Left lobe of liver (tissue), 2 donors: ENCODE data around the gene IER2. TPM values are rescaled to one million over a fixed set of nuclear protein-coding genes. Genes with fewer than 3 reads are reported as not detected.

ENCODE experiments used
- ATAC-seq: fragments of 200-7000 bp; cut with Tn5 transposase; one replicate; pipeline ENCODE4 v1.9.1; 2020; ENCODE audit warnings: mild to moderate bottlenecking, moderate library complexity
- DNase-seq: peaks from one replicate; pipeline ENCODE4 v3.0.0-alpha.2; 2020; ENCODE audit warnings: low spot score
- total RNA-seq: library from RNA; stranded (reverse); gene quantifications from one replicate; pipeline ENCODE4 v1.2.1, GENCODE V29; 2021
- donor health status: DM: no; HTN: no; CAD: no; lungs with moderate emphysema.
- donor health status: DM: no; HTN: yes; CAD: no.

The IER2 gene, protein sequence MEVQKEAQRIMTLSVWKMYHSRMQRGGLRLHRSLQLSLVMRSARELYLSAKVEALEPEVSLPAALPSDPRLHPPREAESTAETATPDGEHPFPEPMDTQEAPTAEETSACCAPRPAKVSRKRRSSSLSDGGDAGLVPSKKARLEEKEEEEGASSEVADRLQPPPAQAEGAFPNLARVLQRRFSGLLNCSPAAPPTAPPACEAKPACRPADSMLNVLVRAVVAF
- total RNA-seq = 26.5 TPM

DNA sequence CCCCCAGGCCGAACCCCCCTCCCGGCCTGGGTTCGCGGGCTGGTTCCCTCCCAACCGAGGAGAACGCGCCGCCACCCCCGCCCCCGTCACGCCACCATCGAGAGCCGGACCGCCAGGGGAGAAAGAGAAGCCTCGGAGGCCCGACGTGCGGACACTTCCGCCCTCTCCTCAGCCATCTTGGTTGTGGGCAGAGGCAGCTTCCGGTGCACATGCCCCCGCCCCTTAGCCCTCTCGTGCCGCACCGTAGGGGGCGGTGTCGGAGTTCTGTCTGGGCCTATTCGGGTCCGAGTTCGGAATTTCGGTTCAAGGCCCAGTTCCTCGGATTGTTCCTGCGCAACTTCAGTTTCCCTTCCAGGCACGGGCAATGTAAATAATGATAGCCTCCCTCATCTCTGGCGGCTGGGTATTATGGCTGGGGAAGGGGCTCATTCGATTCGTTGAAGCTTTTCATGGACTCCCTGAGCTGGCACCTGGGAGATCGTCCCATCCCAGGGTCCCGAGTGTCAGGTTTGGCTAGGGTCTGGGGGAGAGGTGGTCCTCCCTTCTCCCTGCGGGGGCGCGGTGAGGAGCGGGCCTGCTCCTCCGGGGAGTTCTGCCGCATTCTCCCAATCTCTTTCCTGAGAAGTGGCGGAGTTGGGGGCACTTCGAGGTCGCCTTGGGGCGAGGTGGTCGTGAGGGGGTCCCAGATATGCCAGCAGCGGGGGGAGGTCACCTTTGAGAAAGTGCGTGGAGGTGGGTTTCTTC is at the start of gene IER2, which contains the start of gene STX10:
IER2 (plus strand) TSS at position 225 of the 744 bp plus-strand sequence. CDS start 2,776 bp downstream, outside the sequence.
STX10 (minus strand) TSS at position 189 of the 744 bp plus-strand sequence. CDS start 202 bp downstream, outside the sequence.
- DNase-seq = peak; percentile 97
- peak; percentile 64 for ATAC-seq

DNA sequence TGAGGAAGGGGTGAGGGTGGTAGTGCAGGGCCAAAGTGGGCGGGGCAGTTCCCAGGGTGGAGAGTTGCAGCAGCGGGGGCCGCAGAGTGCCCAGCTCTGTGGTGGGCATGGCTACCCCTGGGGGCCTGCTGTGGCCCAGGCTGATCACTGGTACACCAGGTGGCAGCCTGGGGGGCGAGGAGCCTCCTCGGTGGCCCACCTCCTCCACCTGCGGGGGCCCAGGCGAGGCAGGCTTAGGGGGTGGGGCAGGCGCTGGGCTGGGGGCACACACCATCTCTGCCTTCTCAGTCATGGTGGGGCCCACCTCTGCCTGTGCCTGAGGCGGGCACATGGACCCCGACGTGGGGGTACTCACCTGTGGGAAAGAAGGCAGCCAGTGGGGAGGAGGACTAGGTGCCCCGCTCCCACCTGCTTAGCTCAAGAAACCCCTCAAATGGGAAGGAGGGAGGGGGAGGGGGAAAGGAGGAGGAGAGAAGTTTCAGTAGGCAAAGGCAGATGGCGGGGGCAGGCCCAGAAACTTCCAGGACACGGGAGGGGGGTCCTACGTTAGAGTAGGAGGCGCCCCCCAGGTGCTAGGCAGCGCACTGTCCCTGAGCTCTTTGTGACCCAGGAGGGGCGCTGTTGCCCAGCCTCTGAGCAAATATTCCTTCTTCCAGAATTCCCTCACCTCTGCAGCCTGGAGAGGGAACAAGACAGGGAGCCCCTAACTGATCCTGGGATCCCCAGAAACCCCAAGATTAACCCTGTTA is 49.2 kb upstream of the IER2 start:
- DNase-seq = no peak
- ATAC-seq = no peak

DNA sequence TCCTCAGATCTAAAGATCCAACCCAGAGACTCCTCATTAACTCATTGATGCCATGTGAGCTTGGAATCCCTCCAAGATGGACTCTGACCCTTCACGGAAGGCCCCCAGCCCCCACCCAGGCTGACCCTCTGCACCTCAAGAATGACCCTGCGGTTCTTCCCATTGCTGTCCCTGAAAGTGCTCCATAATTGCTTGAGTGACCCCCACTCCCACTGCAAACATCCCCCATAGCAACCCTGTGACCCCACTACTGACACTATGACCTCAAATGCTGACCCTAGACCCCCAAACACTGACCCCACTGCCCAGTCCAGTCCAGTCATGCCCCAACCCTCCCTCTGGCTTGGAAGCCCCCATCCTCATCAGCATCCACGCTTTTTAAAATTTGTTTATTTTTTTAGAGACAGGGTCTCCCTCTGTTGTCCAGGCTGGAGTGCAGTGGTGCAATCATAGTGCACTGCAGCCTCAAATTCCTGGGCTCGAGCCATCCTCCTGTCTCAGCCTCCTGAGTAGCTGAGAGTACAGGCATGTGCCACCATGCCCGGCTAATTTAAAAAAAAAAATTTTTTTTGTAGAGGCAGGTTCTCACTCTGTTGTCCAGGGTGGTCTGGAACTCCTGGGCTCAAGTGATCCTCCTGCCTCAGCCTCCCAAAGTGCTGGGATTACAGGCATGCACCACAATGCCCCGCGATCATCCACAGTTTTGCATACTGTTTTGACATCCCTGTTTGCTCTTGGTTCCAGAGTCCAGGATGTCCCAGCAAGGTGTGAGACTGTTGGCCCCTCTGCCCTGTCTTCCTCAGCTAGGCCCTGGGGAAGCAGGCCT is 48.4 kb upstream of the IER2 start:
- peak; percentile 24 for ATAC-seq
- DNase-seq = no peak

DNA sequence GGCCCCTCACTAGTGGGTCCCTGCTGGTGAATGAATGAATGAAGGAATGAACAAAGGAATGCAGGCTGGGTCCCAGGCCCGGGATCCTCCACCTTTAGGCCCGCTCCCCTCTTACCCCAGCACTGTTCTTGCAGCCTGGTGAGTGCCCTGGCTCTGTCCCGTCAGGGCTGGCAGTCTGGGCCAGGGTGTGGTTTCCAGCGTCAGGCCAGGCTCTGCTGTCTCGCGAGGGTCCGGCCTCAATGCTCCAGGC is 47.9 kb upstream of the IER2 start:
- ATAC-seq (no peak), DNase-seq (no peak)

DNA sequence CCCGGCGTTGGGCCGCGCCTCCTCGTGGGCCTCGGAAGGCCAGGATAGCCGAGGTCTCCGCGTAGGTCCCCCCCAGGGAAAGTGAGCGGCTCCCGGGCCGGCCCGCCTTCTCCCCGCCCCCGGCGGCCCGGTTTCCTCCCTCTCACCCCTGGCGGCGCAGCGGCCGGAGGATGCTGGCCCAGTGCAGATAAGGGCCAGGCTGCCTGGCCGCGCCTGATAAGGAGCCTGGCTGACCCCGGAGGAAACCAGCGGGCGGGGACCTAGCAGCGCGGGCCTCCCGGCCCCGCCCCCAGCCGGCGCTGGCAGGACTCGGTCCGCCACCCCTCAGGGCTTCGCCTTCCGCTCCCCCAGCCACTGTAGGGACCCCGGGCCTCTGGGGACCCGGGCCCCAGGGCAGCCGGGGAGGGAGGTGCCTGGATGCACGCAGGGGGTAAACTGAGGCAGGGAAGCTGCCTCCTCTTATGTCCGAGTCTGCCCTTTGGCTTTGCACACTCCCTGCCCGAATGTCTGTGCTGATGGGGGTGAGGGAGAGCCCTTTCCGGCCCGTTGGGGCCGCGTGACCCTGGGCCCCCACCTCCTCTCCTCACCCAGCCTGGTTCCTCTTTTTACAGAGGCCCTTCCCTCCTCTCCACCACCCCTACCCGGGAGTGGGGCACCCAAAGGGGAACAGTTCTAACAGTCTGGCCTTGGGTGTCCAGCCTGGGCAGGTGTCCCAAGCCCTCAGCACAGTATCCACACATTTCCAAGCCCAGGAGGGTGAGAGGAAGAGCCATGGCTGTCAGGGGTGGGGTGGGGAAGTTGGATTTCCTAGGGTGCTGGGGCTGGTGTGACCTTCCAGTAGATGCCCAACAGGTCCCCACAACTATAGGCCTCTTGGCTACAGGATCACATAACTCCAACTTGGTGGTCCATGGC is 47.3 kb upstream of the IER2 start, which contains the start of gene LYL1:
LYL1 (minus strand) TSS at position 193 of the 915 bp plus-strand sequence. CDS start 1,687 bp downstream, outside the sequence.
- ATAC-seq (peak; percentile 75), DNase-seq (peak; percentile 79)

DNA sequence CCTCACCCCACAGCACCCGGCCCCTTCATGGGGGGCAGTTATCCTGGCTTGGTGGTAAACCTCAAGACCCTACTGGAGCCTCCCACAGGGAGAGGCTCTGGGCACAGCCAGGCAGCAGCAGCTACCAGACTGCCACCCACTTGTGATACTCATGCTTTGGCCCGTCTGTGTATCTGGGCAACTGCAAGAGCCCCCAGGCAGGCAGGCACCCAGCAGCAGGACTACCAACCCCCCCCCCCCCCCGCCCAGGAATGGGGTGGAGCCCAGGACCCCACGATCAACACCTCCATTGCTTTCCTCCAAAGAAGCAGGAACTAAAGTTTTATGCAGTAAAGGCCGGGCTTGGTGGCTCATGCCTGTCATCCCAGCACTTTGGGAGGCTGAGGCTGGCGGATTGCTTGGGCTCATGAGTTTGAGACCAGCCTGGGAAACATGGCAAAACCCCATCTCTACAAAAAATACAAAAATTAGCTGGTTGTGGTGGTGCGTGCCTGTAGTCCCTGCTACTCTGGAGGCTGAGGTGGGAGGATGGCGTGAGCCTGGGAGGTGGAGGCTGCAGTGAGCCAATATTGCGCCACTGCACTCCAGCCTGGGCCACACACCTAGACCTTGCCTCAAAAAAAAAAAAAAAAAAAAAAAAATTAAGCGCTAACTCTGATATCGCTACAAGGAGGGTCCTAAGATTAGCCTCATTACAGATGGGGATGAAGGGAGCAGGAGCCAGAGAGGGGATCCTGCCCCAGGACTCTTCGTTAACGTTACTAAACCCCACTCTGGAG is 46.4 kb upstream of the IER2 start:
- ATAC-seq (no peak), DNase-seq (no peak)

DNA sequence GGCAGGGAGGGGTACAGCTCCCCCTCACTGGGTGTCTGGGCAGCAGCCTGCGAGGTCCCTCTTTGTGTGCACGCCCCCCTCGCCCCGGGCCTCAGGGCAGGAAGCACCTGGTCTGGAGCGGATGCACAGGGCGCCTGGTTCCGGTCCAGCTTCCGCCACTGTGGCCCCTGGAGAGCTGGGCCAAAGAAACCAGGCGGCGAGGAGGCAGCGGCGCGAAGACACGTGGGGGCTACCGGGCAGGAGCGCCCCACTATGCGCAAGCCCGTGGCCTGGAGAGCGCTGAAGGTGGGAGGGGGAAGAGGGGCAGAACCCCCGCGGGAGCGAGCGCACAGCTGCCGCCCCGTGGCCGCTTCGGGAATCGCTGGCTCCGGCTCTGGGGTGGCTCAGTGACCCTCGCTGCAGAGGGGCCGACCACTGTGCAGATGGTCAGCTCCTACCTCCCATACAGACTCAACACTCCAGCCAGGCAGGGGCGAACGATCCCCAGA is 45.8 kb upstream of the IER2 start:
- peak; percentile 9 for ATAC-seq
- peak; percentile 64 for DNase-seq

DNA sequence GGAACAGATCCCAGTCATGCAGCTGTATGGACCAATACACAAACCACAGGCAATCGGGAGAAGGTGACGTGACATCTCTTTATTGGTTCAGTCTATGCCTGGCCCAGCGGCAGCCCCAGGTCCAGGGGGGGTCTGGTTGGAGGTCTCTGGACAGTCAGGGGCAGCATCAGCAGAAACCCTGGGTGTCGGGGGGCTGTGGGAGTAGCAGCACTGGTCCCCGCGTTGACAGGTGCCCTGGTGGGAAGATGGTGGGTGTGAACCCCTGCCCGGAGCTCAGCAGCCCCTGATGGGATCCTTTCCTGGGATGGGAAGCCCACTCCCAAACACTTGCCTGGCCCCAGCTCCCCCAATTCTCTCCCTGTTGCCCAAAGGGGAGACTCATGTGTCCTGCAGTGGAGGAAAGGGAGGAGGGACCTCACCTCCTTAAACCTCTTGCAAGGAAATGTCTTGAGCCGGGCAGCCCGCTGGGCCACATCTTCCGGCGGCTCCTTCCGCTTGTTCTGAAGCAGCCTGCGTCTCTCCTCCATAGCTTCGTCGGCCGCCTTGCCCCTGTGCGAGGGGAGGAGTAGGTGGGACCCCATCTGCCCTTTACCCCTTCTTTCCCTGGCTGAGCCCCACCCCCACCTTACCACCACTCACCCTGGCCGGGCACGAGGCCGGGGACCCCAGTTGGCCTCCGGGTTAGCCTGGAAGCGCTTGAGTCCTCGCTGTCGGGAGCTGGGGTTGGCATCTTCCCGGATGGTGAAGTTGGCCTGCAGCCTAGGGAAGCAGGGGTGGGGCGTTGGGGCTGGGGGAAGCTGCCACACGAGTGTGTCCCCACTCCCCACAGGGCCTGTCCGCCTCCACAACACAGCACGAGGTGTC is 45.1 kb upstream of the IER2 start:
- DNase-seq (no peak), ATAC-seq (no peak)

DNA sequence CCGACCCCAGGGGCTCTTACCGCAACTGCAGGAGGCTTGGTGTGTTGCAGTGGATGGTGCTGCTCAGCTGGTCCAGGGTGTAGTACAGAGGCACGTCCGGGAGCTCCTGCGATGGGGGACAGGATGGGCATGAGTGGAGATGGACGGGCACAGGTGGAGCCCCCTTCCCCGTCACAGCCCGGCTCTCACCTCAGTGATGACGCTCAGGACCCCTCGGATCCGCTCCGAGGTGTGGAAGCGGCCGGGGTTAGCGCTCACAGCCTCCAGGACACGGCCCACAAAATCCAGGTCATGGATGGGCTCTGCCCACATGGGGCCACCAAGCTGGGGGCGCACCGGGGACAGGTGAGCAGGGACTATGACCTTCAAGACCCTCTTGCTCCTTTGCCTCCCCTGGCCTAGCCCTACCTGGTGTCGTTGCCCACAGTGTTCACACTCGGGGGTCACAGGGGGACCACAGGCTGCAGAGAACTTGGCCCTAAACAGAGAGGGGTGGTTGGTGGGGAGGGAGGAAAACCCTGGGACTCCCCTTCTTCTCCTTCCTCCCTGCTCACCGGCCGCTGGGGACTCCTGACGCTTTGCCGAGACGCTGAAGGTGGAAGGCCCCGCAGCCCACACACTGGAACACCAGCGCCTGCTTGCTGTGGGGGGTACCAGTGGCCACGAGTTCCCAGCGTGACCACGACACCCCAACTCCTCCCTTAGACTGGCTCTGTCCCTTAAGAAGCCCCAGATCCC is 40.7 kb upstream of the IER2 start:
- no peak for ATAC-seq
- DNase-seq = no peak

DNA sequence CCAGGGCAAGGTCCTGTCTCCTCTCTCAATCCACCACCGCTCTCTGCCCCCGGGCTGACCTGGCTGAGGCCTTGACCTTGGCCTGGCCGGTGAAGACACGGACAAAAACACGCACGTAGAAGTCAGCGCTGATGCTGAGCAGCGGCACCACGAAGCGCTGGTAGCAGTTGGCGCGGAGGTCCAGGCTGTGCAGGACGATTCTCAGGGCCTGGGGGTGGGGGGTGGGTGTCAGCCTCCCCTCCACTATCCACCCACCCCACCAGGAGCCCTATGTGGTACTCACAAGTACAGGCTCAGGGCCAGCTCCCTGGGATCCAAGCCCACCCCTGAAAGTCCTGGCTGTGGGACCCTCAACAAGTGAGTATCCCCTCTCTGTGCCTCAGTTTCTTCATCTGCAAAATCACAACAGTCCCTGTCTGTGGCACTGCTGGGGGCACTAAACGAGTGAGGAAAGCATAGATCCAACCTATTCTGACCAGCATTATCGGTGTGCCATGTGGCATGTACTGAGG is 40.1 kb upstream of the IER2 start:
- DNase-seq (no peak), ATAC-seq (no peak)

DNA sequence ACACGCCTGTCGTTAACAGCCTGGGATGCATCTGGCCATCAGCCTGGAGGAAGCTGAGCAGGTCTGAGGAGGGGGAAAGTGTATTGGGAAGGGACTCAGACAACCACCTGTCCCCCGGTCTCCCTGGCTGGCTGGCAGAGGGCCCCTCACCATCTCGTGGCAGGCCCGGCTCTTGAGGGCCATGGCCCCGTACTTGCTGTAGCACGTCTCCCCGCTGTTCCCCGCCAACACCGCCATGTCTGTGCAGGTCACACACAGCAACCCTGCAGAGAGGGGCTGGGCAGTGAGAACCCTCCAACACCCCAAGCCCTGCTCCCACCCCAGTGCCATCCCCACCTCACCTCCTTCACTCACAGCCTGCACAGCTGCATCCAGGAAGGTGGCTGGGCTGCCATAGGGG is 37.7 kb upstream of the IER2 start:
- ATAC-seq = no peak
- no peak for DNase-seq

DNA sequence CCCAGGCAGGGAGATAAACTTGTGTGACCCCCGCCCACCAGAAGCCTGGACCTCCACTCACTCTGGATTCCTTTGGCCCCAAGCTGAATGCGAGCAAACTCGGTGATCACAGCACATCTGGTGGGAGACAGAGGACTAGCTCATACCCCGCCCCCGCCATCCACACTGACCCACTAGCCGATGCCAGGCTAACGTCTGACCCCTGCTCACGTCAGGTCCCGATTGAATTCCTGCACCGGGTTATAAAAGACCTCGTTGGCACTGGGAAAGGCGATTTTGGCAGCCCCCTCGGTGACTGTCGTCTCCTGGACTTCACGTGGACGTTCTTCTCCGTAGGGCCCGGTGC is 34.3 kb upstream of the IER2 start:
- no peak for ATAC-seq
- DNase-seq = no peak

DNA sequence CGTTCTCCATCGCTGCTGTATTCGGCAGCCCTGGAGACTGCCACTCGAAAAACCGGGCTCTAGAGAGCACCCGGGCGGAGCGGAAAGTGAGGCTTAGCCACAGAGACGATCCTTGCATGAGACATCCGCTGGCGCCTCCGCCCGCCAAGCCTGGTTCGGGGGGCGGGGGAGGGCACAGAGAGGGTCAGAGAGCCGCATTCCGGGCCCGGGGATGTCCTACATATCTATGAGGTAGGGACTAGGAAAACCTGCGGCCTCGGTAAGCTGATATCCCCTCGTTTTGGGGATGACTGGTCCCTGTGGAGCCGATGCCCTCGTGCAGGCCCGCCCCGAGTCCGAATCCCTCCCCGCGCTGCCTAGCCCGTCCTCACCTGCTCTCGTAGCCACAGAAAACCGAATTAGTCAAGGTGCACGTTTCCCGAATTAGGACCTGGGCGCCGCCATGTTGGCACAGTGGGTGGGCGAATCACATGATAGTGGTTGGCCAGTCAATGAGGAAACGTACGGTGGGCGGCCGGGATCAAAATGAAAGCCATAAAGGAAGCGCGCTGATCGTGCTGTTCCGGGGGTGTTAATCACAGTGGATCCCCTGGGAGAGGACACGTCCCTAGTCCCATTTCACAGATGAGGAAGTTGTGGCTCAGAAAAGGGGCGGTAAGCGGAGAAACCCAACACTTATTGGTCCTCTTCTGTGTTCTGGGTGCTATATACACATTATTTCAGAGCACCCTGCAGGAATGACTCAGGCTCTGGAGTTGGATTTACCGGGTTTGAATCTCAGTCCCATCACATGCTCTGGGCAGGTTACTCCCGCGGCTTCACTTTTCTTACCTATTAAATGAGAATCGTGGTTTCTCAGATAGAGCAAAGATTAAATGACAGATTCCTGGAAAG is 33.7 kb upstream of the IER2 start, which contains the start of gene TRMT1:
TRMT1 (minus strand) TSS at position 459 of the 894 bp plus-strand sequence; CDS start at position 118, 341 bp downstream.
- ATAC-seq = peak; percentile 78
- peak; percentile 94 for DNase-seq

DNA sequence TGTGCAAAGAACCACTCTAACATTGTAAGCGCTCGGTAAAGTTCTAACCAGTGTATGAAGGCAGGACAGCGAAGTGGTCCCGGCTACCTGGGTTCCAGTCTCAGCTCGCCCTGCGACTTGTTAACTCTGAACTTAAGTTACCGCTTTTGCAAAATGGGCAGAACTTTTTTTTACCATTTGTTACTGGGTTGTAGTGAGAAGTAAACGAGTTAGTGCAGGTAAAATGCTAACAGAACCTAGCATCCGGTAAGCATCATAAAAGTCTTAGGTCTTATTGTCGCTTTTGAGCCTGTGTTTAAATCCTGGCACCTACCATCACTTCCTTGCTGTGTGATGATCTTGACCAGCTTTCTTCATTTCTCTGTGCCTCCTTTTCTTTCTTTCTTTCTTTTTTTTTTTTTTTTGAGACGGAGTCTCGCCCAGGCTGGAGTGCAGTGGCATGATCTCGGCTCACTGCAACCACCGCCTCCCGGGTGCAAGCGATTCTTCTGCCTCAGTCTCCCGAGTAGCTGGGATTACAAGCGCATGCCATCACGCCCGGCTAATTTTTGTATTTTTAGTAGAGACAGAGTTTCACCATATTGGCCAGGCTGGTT is 32.9 kb upstream of the IER2 start:
- DNase-seq = no peak
- peak; percentile 7 for ATAC-seq

DNA sequence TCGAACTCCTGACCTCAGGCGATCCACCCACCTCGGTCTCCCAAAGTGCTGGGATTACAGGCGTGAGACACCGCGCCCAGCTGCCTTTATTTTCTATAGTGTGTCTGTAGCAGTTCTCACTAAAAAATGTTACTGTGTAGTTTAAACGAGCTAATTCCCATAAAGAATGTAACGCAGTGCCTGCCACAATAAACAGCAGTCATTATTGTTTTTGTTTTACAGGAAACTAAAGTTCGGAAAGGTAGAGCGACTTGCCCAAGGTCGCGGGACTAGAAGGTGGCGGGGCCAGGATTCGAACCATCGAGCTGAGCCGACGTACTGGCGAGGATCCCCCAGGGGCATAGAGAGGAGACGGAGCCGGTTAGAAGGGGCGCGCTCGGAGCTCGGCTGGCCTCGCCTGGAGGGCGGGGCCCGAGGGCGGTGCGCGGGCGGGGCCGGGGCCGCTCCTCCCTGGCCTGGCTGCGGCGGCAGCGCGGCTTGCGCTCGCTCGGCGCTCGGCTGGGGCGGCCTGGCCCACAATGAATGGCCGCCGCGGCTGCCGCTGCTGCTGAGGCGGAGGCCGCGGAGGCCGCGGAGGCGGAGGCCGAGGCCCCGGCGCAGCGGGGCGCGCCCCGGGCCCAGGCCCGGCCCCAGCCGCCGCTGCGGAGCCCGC is 32.3 kb upstream of the IER2 start, which contains the start of gene NACC1:
NACC1 (plus strand) TSS at position 493 of the 652 bp plus-strand sequence. CDS start 16,944 bp downstream, outside the sequence.
- ATAC-seq = peak; percentile 91
- DNase-seq = peak; percentile 91
